Stimulated activated CD8-positive, alpha-beta memory T cell treated with anti-CD3 and anti-CD28 coated beads, Interleukin-7, amount 100 ng/mL, for 48 hours (primary cell): ENCODE results near the gene ADCY9.

Source experiments
- DNase-seq, 2 donors: peaks; one replicate each; pipeline ENCODE4 v3.0.0-alpha.2; 2020; ENCODE audit warnings: low read depth in 1 of 2; ENCODE audit errors: extremely low read depth in 1 of 2

Gene ADCY9

GRCh38 chr16:4124535-4125294 lies 8.5 kb upstream of the ADCY9 start:
- no peak for DNase-seq

- no peak for DNase-seq
Observed at GRCh38 chr16:4123616-4124300, 7.5 kb upstream of the ADCY9 start.

GRCh38 chr16:4120176-4120575 lies 3.9 kb upstream of the ADCY9 start:
- no peak for DNase-seq

- no peak for DNase-seq
Observed at GRCh38 chr16:4117250-4117578, 972 bp upstream of the ADCY9 start.

GRCh38 chr16:4115949-4116318 lies 308 bp downstream of the ADCY9 start:
- DNase-seq = no peak

GRCh38 chr16:4115209-4115948 lies 863 bp downstream of the ADCY9 start:
- DNase-seq = peak; percentile 11 to 13

GRCh38 chr16:4114257-4115208 lies 1.7 kb downstream of the ADCY9 start:
- DNase-seq = no peak

GRCh38 chr16:4113358-4114256 lies 2.6 kb downstream of the ADCY9 start:
- no peak for DNase-seq

GRCh38 chr16:4111748-4112696 lies 4.2 kb downstream of the ADCY9 start:
- DNase-seq = no peak

- DNase-seq = no peak
Observed at GRCh38 chr16:4110680-4111079, 5.6 kb downstream of the ADCY9 start.

- no peak for DNase-seq
Observed at GRCh38 chr16:4110065-4110464, 6.2 kb downstream of the ADCY9 start.

- DNase-seq = no peak
Observed at GRCh38 chr16:4109250-4109736, 6.9 kb downstream of the ADCY9 start.

GRCh38 chr16:4106516-4106915 lies 9.7 kb downstream of the ADCY9 start:
- DNase-seq = no peak

GRCh38 chr16:4105848-4106247 lies 10.4 kb downstream of the ADCY9 start:
- DNase-seq = no peak

GRCh38 chr16:4103745-4104144 lies 12.5 kb downstream of the ADCY9 start:
- DNase-seq = no peak

GRCh38 chr16:4101421-4102219 lies 14.6 kb downstream of the ADCY9 start:
- DNase-seq = no peak

GRCh38 chr16:4098501-4098900 lies 17.7 kb downstream of the ADCY9 start:
- no peak for DNase-seq

GRCh38 chr16:4097826-4098240 lies 18.4 kb downstream of the ADCY9 start:
- no peak for DNase-seq
